Measurements from ENCODE around the gene ADK. TPM values are rescaled to one million over a fixed set of nuclear protein-coding genes. Genes with fewer than 3 reads are reported as not detected.

ADK gene
- total RNA-seq, 1 experiment from 2014 or later, result 159 TPM

- Histone ChIP-seq H3K9me2 (ENCODE audit: insufficient read depth) (no peaks in the 10 kb centered on the region; the same call in 1 of the 2 replicates), H3F3A (ENCODE audit: insufficient read depth, low read depth) (peaks cover under 1% of the 10 kb centered on the region), H3K4me1 (replicated peaks; ENCODE audit: insufficient read depth) (no peaks in the 10 kb centered on the region), H3K9me3 (ENCODE audit: insufficient read depth, low read depth) (no peaks in the 10 kb centered on the region), H3K79me2 (ENCODE audit: low read depth) (no peaks in the 10 kb centered on the region; the same call in 1 of the 2 replicates), H3K4me2 (no peak overlapping the region), H3K27ac (no peak overlapping the region), H2AFZ (no peak overlapping the region), H4K20me1 (ENCODE audit: insufficient read depth) (peaks cover 9% of the 10 kb centered on the region; the same call in 1 of the 2 replicates), H3K27me3 (ENCODE audit: insufficient read depth, low read depth) (no peaks in the 10 kb centered on the region), H3K4me3 (no peak overlapping the region), H3K36me3 (ENCODE audit: low read depth) (no peaks in the 10 kb centered on the region)
- TF ChIP-seq CTCF (conservative IDR thresholded peaks at IDR 0.05) (no peak), EZH2 (IDR thresholded peaks at IDR 0.05; ENCODE audit: low read depth) (no peak)
- intact Hi-C loops (cut with micrococcal nuclease; ENCODE audit: unreplicated experiment), result no loop called here
- no TSS peak for BruUV-seq (replicated peaks)
- ChIA-PET POLR2A (ENCODE audit: unreplicated experiment) (no interaction called here), CTCF (no interaction called here)
- no peak for DNase-seq
Observed at GRCh38 chr10:74379474-74379873, 228.5 kb downstream of the ADK start.

GRCh38 chr10:74380795-74381194, 229.8 kb downstream of the ADK start:
- Histone ChIP-seq H3K79me2 (ENCODE audit: low read depth) (no peaks in the 10 kb centered on the region; the same call in 1 of the 2 replicates), H2AFZ (no peak overlapping the region), H3K4me1 (replicated peaks; ENCODE audit: insufficient read depth) (no peaks in the 10 kb centered on the region), H4K20me1 (ENCODE audit: insufficient read depth) (peaks cover 9% of the 10 kb centered on the region; the same call in 1 of the 2 replicates), H3K4me3 (no peak overlapping the region), H3K27ac (no peak overlapping the region), H3K27me3 (ENCODE audit: insufficient read depth, low read depth) (no peaks in the 10 kb centered on the region), H3K9me2 (ENCODE audit: insufficient read depth) (no peaks in the 10 kb centered on the region; the same call in 1 of the 2 replicates), H3K36me3 (ENCODE audit: low read depth) (no peaks in the 10 kb centered on the region), H3K9me3 (ENCODE audit: insufficient read depth, low read depth) (no peaks in the 10 kb centered on the region), H3F3A (ENCODE audit: insufficient read depth, low read depth) (peaks cover 3% of the 10 kb centered on the region), H3K4me2 (no peak overlapping the region)
- ChIA-PET POLR2A (ENCODE audit: unreplicated experiment) (no interaction called here), CTCF (no interaction called here)
- DNase-seq, result no peak
- intact Hi-C loops (cut with micrococcal nuclease; ENCODE audit: unreplicated experiment), result no loop called here
- TF ChIP-seq CTCF (conservative IDR thresholded peaks at IDR 0.05) (no peak), EZH2 (IDR thresholded peaks at IDR 0.05; ENCODE audit: low read depth) (no peak)
- BruUV-seq (replicated peaks), result no TSS peak

GRCh38 chr10:74381291-74381853, 230.4 kb downstream of the ADK start:
- Histone ChIP-seq H3K36me3 (ENCODE audit: low read depth) (no peaks in the 10 kb centered on the region), H3K27me3 (ENCODE audit: insufficient read depth, low read depth) (no peaks in the 10 kb centered on the region), H3K9me2 (ENCODE audit: insufficient read depth) (no peaks in the 10 kb centered on the region; the same call in 1 of the 2 replicates), H3K4me2 (no peak overlapping the region), H3K4me1 (replicated peaks; ENCODE audit: insufficient read depth) (no peaks in the 10 kb centered on the region), H3F3A (ENCODE audit: insufficient read depth, low read depth) (peaks cover 3% of the 10 kb centered on the region), H2AFZ (no peak overlapping the region), H3K79me2 (ENCODE audit: low read depth) (no peaks in the 10 kb centered on the region; the same call in 1 of the 2 replicates), H3K9me3 (ENCODE audit: insufficient read depth, low read depth) (no peaks in the 10 kb centered on the region), H4K20me1 (ENCODE audit: insufficient read depth) (peaks cover 9% of the 10 kb centered on the region), H3K4me3 (no peak overlapping the region), H3K27ac (no peak overlapping the region)
- no TSS peak for BruUV-seq (replicated peaks)
- ChIA-PET POLR2A (ENCODE audit: unreplicated experiment) (no interaction called here), CTCF (no interaction called here)
- no peak for DNase-seq
- intact Hi-C loops (cut with micrococcal nuclease; ENCODE audit: unreplicated experiment), result no loop called here
- TF ChIP-seq EZH2 (IDR thresholded peaks at IDR 0.05; ENCODE audit: low read depth), result no peak
- TF ChIP-seq CTCF (conservative IDR thresholded peaks at IDR 0.05), result no peak
